Neural cell (in vitro differentiated cells): Measurements from ENCODE around the gene TDRD10.

ENCODE experiments used
- CTCF ChIP-seq: fragments of 450-650 bp; IDR thresholded peaks from 2 replicates; pipeline ENCODE4 v1.5.1; 2014; ENCODE audit warnings: antibody characterized with exemption, mild to moderate bottlenecking, moderate library complexity; ENCODE audit not compliant: poor library complexity, severe bottlenecking
- EP300 ChIP-seq: fragments of 450-650 bp; conservative IDR thresholded peaks from 2 replicates; pipeline ENCODE4 v1.6.1; 2014; ENCODE audit warnings: antibody characterized with exemption, mild to moderate bottlenecking, moderate library complexity; ENCODE audit not compliant: poor library complexity, severe bottlenecking
- EZH2 ChIP-seq: fragments of 200-600, 300-800 bp; shearing (Covaris generic), sonication (generic); IDR thresholded peaks from 2 replicates; pipeline ENCODE4 v1.6.1; 2014; ENCODE audit warnings: antibody characterized with exemption, low read length, borderline replicate concordance, mild to moderate bottlenecking; ENCODE audit not compliant: insufficient read depth, poor library complexity, severe bottlenecking
- MXI1 ChIP-seq: fragments of 450-650 bp; conservative IDR thresholded peaks from 2 replicates; pipeline ENCODE4 v1.6.1; 2014; ENCODE audit warnings: antibody characterized with exemption, mild to moderate bottlenecking; ENCODE audit not compliant: poor library complexity, severe bottlenecking
- POLR2AphosphoS5 ChIP-seq: IDR thresholded peaks from 2 replicates; pipeline ENCODE4 v1.6.1; 2012
- RAD21 ChIP-seq: fragments of 450-650 bp; conservative IDR thresholded peaks from 2 replicates; pipeline ENCODE4 v1.6.1; 2014; ENCODE audit warnings: antibody characterized with exemption, mild to moderate bottlenecking, moderate library complexity
- REST ChIP-seq: IDR thresholded peaks from 2 replicates; pipeline ENCODE4 v1.6.1; 2012; ENCODE audit warnings: borderline replicate concordance
- SMC3 ChIP-seq: fragments of 450-650 bp; conservative IDR thresholded peaks from 2 replicates; pipeline ENCODE4 v1.6.1; 2014; ENCODE audit warnings: antibody characterized with exemption, mild to moderate bottlenecking, moderate library complexity; ENCODE audit not compliant: poor library complexity
- TAF1 ChIP-seq: IDR thresholded peaks from 2 replicates; pipeline ENCODE4 v1.6.1; 2012; ENCODE audit warnings: low read depth

GRCh38 chr1:154512760-154513159, 10.7 kb downstream of the TDRD10 start:
- no peak for TF ChIP-seq CTCF
- no peak for TF ChIP-seq EZH2
- no peak for TF ChIP-seq EP300
- no peak for TF ChIP-seq POLR2AphosphoS5
- TF ChIP-seq REST = no peak
- no peak for TF ChIP-seq TAF1
- TF ChIP-seq RAD21 = no peak
- TF ChIP-seq MXI1 = no peak
- TF ChIP-seq SMC3 = no peak
